GM12891 (cell line): Measurements from ENCODE around the gene CDYL2.

Source experiments
- POLR2A ChIP-seq: IDR thresholded peaks from 2 replicates; pipeline ENCODE4 v1.6.1; 2011; ENCODE audit warnings: low read depth, low read length, control low read depth
- POLR2AphosphoS5 ChIP-seq: IDR thresholded peaks from 2 replicates; pipeline ENCODE4 v1.6.1; 2011; ENCODE audit warnings: low read depth, low read length, control low read depth
- TAF1 ChIP-seq: IDR thresholded peaks from 2 replicates; pipeline ENCODE4 v1.6.1; 2011; ENCODE audit warnings: low read depth, low read length, control low read depth

GRCh38 chr16:80804056-80804525 lies 307 bp downstream of the CDYL2 start:
- no peak for TF ChIP-seq TAF1
- no peak for TF ChIP-seq POLR2AphosphoS5
- TF ChIP-seq POLR2A, result 0 out of 2 replicates have a peak, but pooled peaks have one; percentile 25
